ENCODE results near the gene XPOT. TPM values are rescaled to one million over a fixed set of nuclear protein-coding genes. Genes with fewer than 3 reads are reported as not detected.

XPOT gene
- polyA plus RNA-seq, 1 donor from 2014 or later: 50.8 TPM

- H3K36me3 ChIP-seq (ENCODE audit: insufficient read depth, low read length): no peaks in the 10 kb centered on the region
- TF ChIP-seq RAD21 (conservative IDR thresholded peaks at IDR 0.05): no peak
- TF ChIP-seq REST (IDR thresholded peaks at IDR 0.05; ENCODE audit: borderline replicate concordance): no peak
- no peak for TF ChIP-seq EZH2 (IDR thresholded peaks at IDR 0.05; ENCODE audit: borderline replicate concordance, insufficient read depth, low read length, poor library complexity, severe bottlenecking)
- no peak for TF ChIP-seq TAF1 (IDR thresholded peaks at IDR 0.05; ENCODE audit: low read depth)
- no peak for TF ChIP-seq EP300 (conservative IDR thresholded peaks at IDR 0.05; ENCODE audit: poor library complexity, severe bottlenecking)
- no peak for TF ChIP-seq CTCF (IDR thresholded peaks at IDR 0.05; ENCODE audit: poor library complexity, severe bottlenecking)
- TF ChIP-seq SMC3 (conservative IDR thresholded peaks at IDR 0.05; ENCODE audit: poor library complexity): no peak
- TF ChIP-seq POLR2AphosphoS5 (IDR thresholded peaks at IDR 0.05): no peak
- no peak for TF ChIP-seq MXI1 (conservative IDR thresholded peaks at IDR 0.05; ENCODE audit: poor library complexity, severe bottlenecking)
- H3K4me2 ChIP-seq (ENCODE audit: low read length): no peak overlapping the region
- no peaks in the 10 kb centered on the region for H4K20me1 ChIP-seq (ENCODE audit: insufficient read depth)
- H3K27me3 ChIP-seq (ENCODE audit: insufficient read depth, low read depth, low read length): no peaks in the 10 kb centered on the region
- H3K9me2 ChIP-seq (ENCODE audit: insufficient read depth, low read length): no peaks in the 10 kb centered on the region
- H3F3A ChIP-seq (ENCODE audit: insufficient read depth, low read length, poor library complexity, severe bottlenecking): no peaks in the 10 kb centered on the region
- H3K79me2 ChIP-seq (replicated peaks; ENCODE audit: insufficient read depth, low read length): no peaks in the 10 kb centered on the region
- no peak overlapping the region for H3K4me3 ChIP-seq (ENCODE audit: low read length)
- no peak overlapping the region for H2AFZ ChIP-seq (ENCODE audit: low read depth, low read length)
- H3K27ac ChIP-seq (ENCODE audit: low read length): no peak overlapping the region
- no peaks in the 10 kb centered on the region for H3K9me3 ChIP-seq (ENCODE audit: low read length)
- no peak overlapping the region for H3K9ac ChIP-seq (ENCODE audit: low read length)
Observed at GRCh38 chr12:64427988-64428387, 23.8 kb downstream of the XPOT start.

- Histone ChIP-seq H2AFZ (ENCODE audit: low read depth, low read length) (no peak overlapping the region), H3K36me3 (ENCODE audit: insufficient read depth, low read length) (no peaks in the 10 kb centered on the region), H3K4me2 (ENCODE audit: low read length) (no peak overlapping the region), H3K79me2 (replicated peaks; ENCODE audit: insufficient read depth, low read length) (no peaks in the 10 kb centered on the region), H3K9ac (ENCODE audit: low read length) (no peak overlapping the region), H3K9me3 (ENCODE audit: low read length) (no peaks in the 10 kb centered on the region), H4K20me1 (ENCODE audit: insufficient read depth) (no peaks in the 10 kb centered on the region), H3K9me2 (ENCODE audit: insufficient read depth, low read length) (no peaks in the 10 kb centered on the region), H3K27ac (ENCODE audit: low read length) (no peak overlapping the region), H3K27me3 (ENCODE audit: insufficient read depth, low read depth, low read length) (no peaks in the 10 kb centered on the region), H3K4me3 (ENCODE audit: low read length) (no peak overlapping the region), H3F3A (ENCODE audit: insufficient read depth, low read length, poor library complexity, severe bottlenecking) (no peaks in the 10 kb centered on the region)
- TF ChIP-seq POLR2AphosphoS5 (IDR thresholded peaks at IDR 0.05) (no peak), TAF1 (IDR thresholded peaks at IDR 0.05; ENCODE audit: low read depth) (no peak), SMC3 (conservative IDR thresholded peaks at IDR 0.05; ENCODE audit: poor library complexity) (no peak), EZH2 (IDR thresholded peaks at IDR 0.05; ENCODE audit: borderline replicate concordance, insufficient read depth, low read length, poor library complexity, severe bottlenecking) (no peak), RAD21 (conservative IDR thresholded peaks at IDR 0.05) (no peak), REST (IDR thresholded peaks at IDR 0.05; ENCODE audit: borderline replicate concordance) (no peak), EP300 (conservative IDR thresholded peaks at IDR 0.05; ENCODE audit: poor library complexity, severe bottlenecking) (no peak), MXI1 (conservative IDR thresholded peaks at IDR 0.05; ENCODE audit: poor library complexity, severe bottlenecking) (no peak), CTCF (IDR thresholded peaks at IDR 0.05; ENCODE audit: poor library complexity, severe bottlenecking) (no peak)
Observed at GRCh38 chr12:64428956-64429355, 24.8 kb downstream of the XPOT start.

All from neural cell (in vitro differentiated cells).